Measurements from ENCODE around the gene HDGFL2.

HDGFL2 gene

GRCh38 chr19:4439243-4439642 is 32.9 kb upstream of the HDGFL2 start:
- no peak for DNase-seq (ENCODE audit: insufficient read length, low spot score)
- no peak for FAIRE-seq
- TF ChIP-seq, protein P1, sequence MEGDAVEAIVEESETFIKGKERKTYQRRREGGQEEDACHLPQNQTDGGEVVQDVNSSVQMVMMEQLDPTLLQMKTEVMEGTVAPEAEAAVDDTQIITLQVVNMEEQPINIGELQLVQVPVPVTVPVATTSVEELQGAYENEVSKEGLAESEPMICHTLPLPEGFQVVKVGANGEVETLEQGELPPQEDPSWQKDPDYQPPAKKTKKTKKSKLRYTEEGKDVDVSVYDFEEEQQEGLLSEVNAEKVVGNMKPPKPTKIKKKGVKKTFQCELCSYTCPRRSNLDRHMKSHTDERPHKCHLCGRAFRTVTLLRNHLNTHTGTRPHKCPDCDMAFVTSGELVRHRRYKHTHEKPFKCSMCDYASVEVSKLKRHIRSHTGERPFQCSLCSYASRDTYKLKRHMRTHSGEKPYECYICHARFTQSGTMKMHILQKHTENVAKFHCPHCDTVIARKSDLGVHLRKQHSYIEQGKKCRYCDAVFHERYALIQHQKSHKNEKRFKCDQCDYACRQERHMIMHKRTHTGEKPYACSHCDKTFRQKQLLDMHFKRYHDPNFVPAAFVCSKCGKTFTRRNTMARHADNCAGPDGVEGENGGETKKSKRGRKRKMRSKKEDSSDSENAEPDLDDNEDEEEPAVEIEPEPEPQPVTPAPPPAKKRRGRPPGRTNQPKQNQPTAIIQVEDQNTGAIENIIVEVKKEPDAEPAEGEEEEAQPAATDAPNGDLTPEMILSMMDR (IDR thresholded peaks at IDR 0.05; ENCODE audit: insufficient read depth, missing control alignments) = no peak

GRCh38 chr19:4441994-4442818 is 29.9 kb upstream of the HDGFL2 start:
- FAIRE-seq = no peak
- DNase-seq (ENCODE audit: insufficient read length, low spot score) = no peak

DNA sequence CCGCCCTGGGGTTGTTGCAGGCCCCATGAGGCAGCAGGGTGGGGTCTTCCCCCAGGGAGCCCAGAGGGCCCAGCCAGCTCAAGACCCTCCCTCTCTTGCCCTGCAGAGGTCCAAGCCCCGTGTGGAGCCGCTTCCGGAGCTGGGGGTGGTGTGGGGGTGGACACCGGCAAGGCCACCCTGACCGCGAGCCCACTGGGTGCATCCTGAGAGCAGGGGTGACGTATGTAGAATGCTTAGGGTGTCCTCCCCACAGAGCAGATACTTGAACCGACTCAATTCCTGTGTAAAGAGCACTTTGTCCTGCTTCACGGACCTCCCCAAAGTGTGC is 29.3 kb upstream of the HDGFL2 start:
- TF ChIP-seq, protein P1 (IDR thresholded peaks at IDR 0.05; ENCODE audit: insufficient read depth, missing control alignments) = no peak
- no peak for FAIRE-seq
- no peak for DNase-seq (ENCODE audit: insufficient read length, low spot score)

More at GRCh38 chr19:4441994-4442818, 29.9 kb upstream of the HDGFL2 start:
- TF ChIP-seq, protein P1 (IDR thresholded peaks at IDR 0.05; ENCODE audit: insufficient read depth, missing control alignments) = no peak

DNA sequence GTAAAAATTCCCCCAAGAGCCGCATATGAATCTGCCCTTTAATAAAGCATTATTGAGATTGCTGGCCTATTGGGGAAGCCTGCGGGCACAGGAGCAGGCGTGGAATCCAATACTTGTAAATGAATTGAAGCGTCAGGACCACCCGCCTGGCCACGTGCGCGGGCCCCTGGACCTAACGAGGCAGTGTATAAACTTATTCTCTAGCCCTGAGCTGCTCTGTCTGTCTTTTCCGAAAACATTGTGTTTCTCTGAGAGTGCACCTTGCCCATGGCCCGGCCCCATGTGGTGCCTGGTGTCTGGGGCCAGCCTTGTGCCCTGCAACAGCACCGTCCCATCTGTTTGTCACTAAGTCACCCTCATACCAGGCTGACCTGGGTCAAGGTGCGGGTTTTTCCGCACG is 28.9 kb upstream of the HDGFL2 start:
- FAIRE-seq = no peak
- TF ChIP-seq, protein P1 (IDR thresholded peaks at IDR 0.05; ENCODE audit: insufficient read depth, missing control alignments) = no peak
- no peak for DNase-seq (ENCODE audit: insufficient read length, low spot score)

DNA sequence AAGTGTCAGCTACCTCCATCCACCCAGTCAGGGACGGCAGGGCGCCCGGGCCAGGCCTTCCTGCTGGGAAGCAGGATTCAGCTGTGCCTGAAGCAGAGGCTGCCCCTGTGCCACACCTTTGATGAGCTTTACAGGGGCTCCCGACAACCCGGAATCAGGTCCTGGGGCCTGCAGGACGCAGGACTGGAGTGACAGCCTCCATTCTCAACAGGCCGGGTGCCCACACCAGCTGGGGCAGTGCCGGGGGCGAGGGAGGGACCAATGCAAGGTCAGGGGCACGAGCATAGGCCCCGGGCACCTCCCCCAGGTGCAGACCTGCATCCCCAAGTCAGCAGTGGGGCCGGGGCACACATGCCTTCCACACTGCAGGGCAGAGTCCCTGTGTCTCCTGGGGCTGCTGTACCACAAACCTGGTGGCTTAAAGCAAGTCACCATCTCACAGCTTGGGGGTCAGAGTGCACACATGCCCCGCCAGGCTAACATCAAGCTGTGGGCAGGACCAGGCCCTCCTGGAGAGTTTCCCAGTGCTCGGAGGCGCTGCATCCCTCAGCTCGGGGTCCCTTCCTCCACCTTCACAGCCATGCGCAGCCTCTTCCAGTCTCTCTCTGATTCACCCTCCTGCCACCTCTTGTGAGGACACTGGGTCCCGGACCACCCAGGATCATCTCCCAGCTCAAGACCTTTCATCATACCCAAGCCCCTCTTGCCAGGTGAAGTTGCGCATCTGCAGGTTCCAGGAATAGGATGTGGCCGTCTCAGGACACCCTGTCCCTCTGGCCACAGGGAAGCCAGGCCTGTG is 27.9 kb upstream of the HDGFL2 start:
- no peak for DNase-seq (ENCODE audit: insufficient read length, low spot score)
- no peak for FAIRE-seq
- TF ChIP-seq, protein P1 (IDR thresholded peaks at IDR 0.05; ENCODE audit: insufficient read depth, missing control alignments) = no peak

GRCh38 chr19:4444765-4445741 is 27.0 kb upstream of the HDGFL2 start:
- FAIRE-seq (no peak), DNase-seq (ENCODE audit: insufficient read length, low spot score) (no peak)
- TF ChIP-seq, protein P1 (IDR thresholded peaks at IDR 0.05; ENCODE audit: insufficient read depth, missing control alignments) = no peak
